A673 (cell line): ENCODE measurements around the gene ZBTB39. TPM values are rescaled to one million over a fixed set of nuclear protein-coding genes. Genes with fewer than 3 reads are reported as not detected.
"Not testable (repeated sequence)": the region's sequence is repeated elsewhere in the genome, so short reads cannot be mapped to it uniquely, and the experiment has no call there.

Experiments
- Bru-seq: library from RNA; stranded (reverse); fragments of 400-500 nt; gene quantifications from one replicate; lab custom pipeline; 2021; lab: Mats Ljungman, UMichigan
- BruChase-seq, 2 experiments: library from RNA; stranded (reverse); fragments of 400-500 nt; gene quantifications; one replicate each; lab custom pipeline; 2021; lab: Mats Ljungman, UMichigan
- BruUV-seq: library from RNA; stranded (reverse); fragments of 400-500 nt; replicated peaks from 2 replicates; lab custom pipeline; 2021; lab: Mats Ljungman, UMichigan
- CTCF ChIA-PET: fragments of 300-600 bp; sonication (Branson Sonifier 250); formaldehyde crosslinking; loops from one replicate; lab custom pipeline; 2022; ENCODE audit warnings: antibody characterized with exemption; lab: Charles Lee
- POLR2A ChIA-PET: fragments of 300-600 bp; sonication (Branson Sonifier 250); formaldehyde crosslinking; loops from one replicate; lab custom pipeline; 2022; ENCODE audit warnings: antibody characterized with exemption; ENCODE audit not compliant: low non-redundant PET; lab: Charles Lee
- DNase-seq: peaks from one replicate; pipeline ENCODE4 v3.0.0-alpha.2; 2015; ENCODE audit warnings: low spot score
- H3K27ac ChIP-seq: fragments of 200-600 bp; sonication (generic); 2 replicates; pipeline ENCODE4 v1.5.1; 2016; ENCODE audit warnings: mixed run types, low read depth, mild to moderate bottlenecking, mixed read lengths, antibody characterized with exemption, low read length; ENCODE audit not compliant: poor library complexity, severe bottlenecking
- H3K27me3 ChIP-seq: fragments of 200-600 bp; sonication (generic); replicated peaks from 2 replicates; pipeline ENCODE4 v1.6.1; 2017; ENCODE audit warnings: mixed run types, low read depth, mild to moderate bottlenecking, mixed read lengths, antibody characterized with exemption, low read length; ENCODE audit not compliant: insufficient read depth, poor library complexity
- H3K36me3 ChIP-seq: fragments of 200-600 bp; sonication (generic); 2 replicates; pipeline ENCODE4 v1.6.1; 2016; ENCODE audit warnings: mixed run types, mild to moderate bottlenecking, mixed read lengths, antibody characterized with exemption, low read length; ENCODE audit not compliant: insufficient read depth, poor library complexity, severe bottlenecking
- H3K4me1 ChIP-seq: fragments of 200-600 bp; sonication (generic); 2 replicates; pipeline ENCODE4 v1.6.1; 2017; ENCODE audit warnings: mixed run types, mild to moderate bottlenecking, mixed read lengths, antibody characterized with exemption, low read length; ENCODE audit not compliant: insufficient read depth, poor library complexity, severe bottlenecking
- H3K4me3 ChIP-seq: fragments of 200-600 bp; sonication (generic); 2 replicates; pipeline ENCODE4 v1.5.1; 2016; ENCODE audit warnings: low read depth, mixed run types, mild to moderate bottlenecking, mixed read lengths, low read length; ENCODE audit not compliant: poor library complexity, severe bottlenecking
- H3K9me3 ChIP-seq: fragments of 200-600 bp; sonication (generic); 2 replicates; pipeline ENCODE4 v1.6.1; 2016; ENCODE audit warnings: mixed run types, low read depth, mild to moderate bottlenecking, mixed read lengths, antibody characterized with exemption, low read length; ENCODE audit not compliant: poor library complexity, severe bottlenecking
- EZH2 ChIP-seq: fragments of 200-600 bp; sonication (generic); IDR thresholded peaks from 2 replicates; pipeline ENCODE4 v1.6.1; 2017; ENCODE audit warnings: borderline replicate concordance, low read depth, mild to moderate bottlenecking, mixed read lengths, antibody characterized with exemption, low read length; ENCODE audit not compliant: poor library complexity, severe bottlenecking
- intact Hi-C: fragments of 100-400 bp; cut with micrococcal nuclease; formaldehyde crosslinking; loops from one replicate; pipeline ENCODE4 v1.10.0; 2022; ENCODE audit not compliant: unreplicated experiment
- long read RNA-seq: library from polyadenylated mRNA; stranded (forward); transcript quantifications from one replicate; pipeline ENCODE4 v2.0.0, GENCODE V29; 2022
- total RNA-seq: library from RNA; stranded (reverse); gene quantifications from 2 replicates; pipeline ENCODE4 v1.2.3, GENCODE V29; 2021
- TF ChIP-seq, protein P1 (sequence below): fragments of 300-800, 200-600 bp; sonication (generic); conservative IDR thresholded peaks from 2 replicates; pipeline ENCODE4 v1.5.1; 2017; ENCODE audit warnings: low read depth, mild to moderate bottlenecking, antibody characterized with exemption, low read length, moderate library complexity, mixed read lengths

The ZBTB39 gene, protein sequence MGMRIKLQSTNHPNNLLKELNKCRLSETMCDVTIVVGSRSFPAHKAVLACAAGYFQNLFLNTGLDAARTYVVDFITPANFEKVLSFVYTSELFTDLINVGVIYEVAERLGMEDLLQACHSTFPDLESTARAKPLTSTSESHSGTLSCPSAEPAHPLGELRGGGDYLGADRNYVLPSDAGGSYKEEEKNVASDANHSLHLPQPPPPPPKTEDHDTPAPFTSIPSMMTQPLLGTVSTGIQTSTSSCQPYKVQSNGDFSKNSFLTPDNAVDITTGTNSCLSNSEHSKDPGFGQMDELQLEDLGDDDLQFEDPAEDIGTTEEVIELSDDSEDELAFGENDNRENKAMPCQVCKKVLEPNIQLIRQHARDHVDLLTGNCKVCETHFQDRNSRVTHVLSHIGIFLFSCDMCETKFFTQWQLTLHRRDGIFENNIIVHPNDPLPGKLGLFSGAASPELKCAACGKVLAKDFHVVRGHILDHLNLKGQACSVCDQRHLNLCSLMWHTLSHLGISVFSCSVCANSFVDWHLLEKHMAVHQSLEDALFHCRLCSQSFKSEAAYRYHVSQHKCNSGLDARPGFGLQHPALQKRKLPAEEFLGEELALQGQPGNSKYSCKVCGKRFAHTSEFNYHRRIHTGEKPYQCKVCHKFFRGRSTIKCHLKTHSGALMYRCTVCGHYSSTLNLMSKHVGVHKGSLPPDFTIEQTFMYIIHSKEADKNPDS
- total RNA-seq (17.4 and 18.2 TPM in 2 replicates), Bru-seq, nascent RNA (percentile 83 among the genes with signal in this experiment), BruChase-seq, experiment 1, labeled RNA remaining after a 2-hour chase (percentile 97 among the genes with signal in this experiment), BruChase-seq, experiment 2, labeled RNA remaining after a 6-hour chase (percentile 74 among the genes with signal in this experiment)
- long read RNA-seq, full-length matches to known transcripts, result 9 of 15 reads
- long read RNA-seq, partial matches to known transcripts, result 0 of 15 reads
- long read RNA-seq, other reads (novel, unspliced or antisense), result 6 of 15 reads

DNA sequence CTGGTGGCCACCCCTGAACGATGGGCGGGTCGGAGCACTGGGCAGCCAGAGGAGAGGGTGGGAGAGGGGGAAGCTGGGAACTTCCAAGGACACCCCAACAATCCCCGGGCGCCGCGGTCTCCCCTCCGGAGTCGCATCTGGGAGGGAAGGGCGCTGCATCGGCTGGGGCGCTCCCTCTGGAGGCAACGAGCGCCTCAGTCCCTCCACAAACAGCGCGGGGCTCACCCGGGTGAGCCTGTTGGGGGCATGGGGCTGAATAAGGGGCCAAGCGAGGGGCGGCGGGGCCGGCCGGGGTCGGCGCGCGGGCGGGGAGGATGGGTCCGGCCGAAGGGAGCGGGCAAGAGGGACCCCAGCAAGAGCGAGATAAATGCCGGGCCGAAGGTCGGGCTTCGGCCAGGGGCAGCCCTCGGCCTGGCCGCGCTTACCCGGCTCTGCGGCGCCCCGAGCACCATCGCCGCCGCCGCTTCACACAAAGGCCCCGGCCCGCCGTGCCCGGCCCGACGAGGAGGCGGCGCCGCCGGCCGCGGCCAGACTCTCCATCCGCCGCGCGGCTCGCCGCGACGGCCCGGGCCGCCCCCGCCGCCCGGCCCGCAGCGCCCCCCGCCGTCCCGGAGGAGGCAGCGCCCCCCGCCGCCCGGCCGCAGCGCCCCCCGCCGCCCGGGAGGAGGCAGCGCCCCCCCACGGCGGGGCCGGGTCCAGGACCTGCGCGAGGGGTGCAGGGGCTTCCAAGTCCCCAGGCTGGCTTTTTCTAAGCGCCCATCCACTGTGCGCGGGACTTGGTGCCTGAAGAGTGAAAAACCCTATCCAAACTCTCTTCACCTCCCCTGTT, at the start of gene ZBTB39:
TSS of gene ZBTB39 (minus strand) at position 567 of the 829 bp plus-strand sequence. CDS start 1,629 bp downstream, outside the sequence.
- Histone ChIP-seq H3K4me1 (peaks cover 6% of the 10 kb centered on the region), H3K36me3 (peaks cover 35% of the 10 kb centered on the region), H3K27me3 (no peaks in the 10 kb centered on the region), H3K9me3 (no peaks in the 10 kb centered on the region), H3K27ac (peak within 1 kb of the TSS; percentile 91), H3K4me3 (peak within 1 kb of the TSS; percentile 95)
- TF ChIP-seq EZH2, result no peak
- TF ChIP-seq, protein P1, sequence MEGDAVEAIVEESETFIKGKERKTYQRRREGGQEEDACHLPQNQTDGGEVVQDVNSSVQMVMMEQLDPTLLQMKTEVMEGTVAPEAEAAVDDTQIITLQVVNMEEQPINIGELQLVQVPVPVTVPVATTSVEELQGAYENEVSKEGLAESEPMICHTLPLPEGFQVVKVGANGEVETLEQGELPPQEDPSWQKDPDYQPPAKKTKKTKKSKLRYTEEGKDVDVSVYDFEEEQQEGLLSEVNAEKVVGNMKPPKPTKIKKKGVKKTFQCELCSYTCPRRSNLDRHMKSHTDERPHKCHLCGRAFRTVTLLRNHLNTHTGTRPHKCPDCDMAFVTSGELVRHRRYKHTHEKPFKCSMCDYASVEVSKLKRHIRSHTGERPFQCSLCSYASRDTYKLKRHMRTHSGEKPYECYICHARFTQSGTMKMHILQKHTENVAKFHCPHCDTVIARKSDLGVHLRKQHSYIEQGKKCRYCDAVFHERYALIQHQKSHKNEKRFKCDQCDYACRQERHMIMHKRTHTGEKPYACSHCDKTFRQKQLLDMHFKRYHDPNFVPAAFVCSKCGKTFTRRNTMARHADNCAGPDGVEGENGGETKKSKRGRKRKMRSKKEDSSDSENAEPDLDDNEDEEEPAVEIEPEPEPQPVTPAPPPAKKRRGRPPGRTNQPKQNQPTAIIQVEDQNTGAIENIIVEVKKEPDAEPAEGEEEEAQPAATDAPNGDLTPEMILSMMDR, result peak; percentile 65
- CTCF ChIA-PET, result interaction anchor here (0.5 to 3.0 kb wide), 4 partner anchors 17 to 332 kb away, joined by 4 to 30 read pairs (median 8); partner anchors contain the start of gene STAT6
- BruUV-seq, result no TSS peak
- peak; percentile 85 for DNase-seq
- POLR2A ChIA-PET, result no interaction called here
- intact Hi-C loops, result loop anchor here (5.0 kb wide), 1 partner anchor 176 kb away; no protein-coding TSS in a partner anchor

DNA sequence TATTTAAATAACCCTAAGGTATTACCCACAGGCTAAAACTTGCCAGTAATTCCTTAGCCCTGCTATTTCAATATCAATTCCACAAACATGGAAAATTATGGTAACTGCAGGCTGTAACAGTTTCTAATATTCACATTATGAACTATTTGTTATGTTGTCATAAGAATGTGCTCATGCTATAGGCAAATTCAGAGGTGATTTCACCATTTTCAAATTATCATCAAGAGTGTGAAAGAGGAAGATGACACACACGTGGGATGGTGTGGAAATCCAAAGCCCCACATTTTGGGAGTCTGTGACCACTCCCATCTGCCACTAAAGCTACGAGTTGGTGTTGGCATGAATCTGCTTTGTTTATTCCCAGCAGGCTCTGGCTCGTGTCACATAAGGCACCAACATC, 49.5 kb upstream of the ZBTB39 start:
- DNase-seq, result no peak
- TF ChIP-seq, protein P1, result no peak
- no peak for TF ChIP-seq EZH2
- peaks cover 43% of the 10 kb centered on the region for H3K36me3 ChIP-seq
- CTCF ChIA-PET, result no interaction called here
- intact Hi-C loops, result no loop called here
- no peak overlapping the region for H3K27ac ChIP-seq
- no TSS peak for BruUV-seq
- H3K4me1 ChIP-seq, result no peaks in the 10 kb centered on the region
- H3K9me3 ChIP-seq, result no peaks in the 10 kb centered on the region
- POLR2A ChIA-PET, result no interaction called here
- H3K4me3 ChIP-seq, result no peak overlapping the region
- no peaks in the 10 kb centered on the region for H3K27me3 ChIP-seq

DNA sequence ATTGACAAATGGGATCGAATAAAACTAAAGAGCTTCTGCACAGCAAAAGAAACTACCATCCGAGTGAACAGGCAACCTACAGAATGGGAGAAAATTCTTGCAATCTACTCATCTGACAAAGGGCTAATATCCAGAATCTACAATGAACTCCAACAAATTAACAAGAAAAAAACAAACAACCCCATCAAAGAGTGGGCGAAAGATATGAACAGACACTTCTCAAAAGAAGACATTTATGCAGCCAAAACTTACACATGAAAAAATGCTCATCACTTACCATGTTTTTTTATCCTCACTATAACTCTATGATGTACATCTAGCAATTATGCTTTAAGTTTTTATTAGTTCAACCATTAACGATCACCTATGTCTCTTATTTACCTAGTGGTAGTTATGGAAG, 47.6 kb upstream of the ZBTB39 start:
- BruUV-seq, POLR2A ChIA-PET, H3K4me1 ChIP-seq, DNase-seq, H3K27me3 ChIP-seq, CTCF ChIA-PET, H3K27ac ChIP-seq, intact Hi-C loops, H3K9me3 ChIP-seq, H3K4me3 ChIP-seq: not testable (repeated sequence)
- peaks cover 24% of the 10 kb centered on the region for H3K36me3 ChIP-seq

DNA sequence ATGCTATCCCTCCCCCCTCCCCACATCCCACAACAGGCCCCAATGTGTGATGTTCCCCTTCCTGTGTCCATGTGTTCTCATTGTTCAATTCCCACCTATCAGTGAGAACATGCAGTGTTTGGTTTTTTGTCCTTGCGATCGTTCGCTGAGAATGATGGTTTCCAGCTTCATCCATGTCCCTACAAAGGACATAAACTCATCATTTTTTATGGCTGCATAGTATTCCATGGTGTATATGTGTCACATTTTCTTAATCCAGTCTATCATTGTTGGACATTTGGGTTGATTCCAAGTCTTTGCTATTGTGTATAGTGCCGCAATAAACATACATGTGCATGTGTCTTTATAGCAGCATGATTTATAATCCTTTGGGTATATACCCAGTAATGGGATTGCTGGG, 46.8 kb upstream of the ZBTB39 start:
- peaks cover 17% of the 10 kb centered on the region for H3K36me3 ChIP-seq
- H3K9me3 ChIP-seq, POLR2A ChIA-PET, H3K27ac ChIP-seq, H3K4me1 ChIP-seq, intact Hi-C loops, DNase-seq, H3K4me3 ChIP-seq, CTCF ChIA-PET, H3K27me3 ChIP-seq, BruUV-seq: not testable (repeated sequence)
